Thyroid gland (tissue), 4 donors: ENCODE measurements around the gene PPFIA4.
A peak's percentile ranks its signal among the peaks of the same experiment; 100 is the strongest.

Experiments
- CTCF ChIP-seq, 6 experiments: fragments of 200-600 bp in 3 of 6; fragments of 450-650 bp in 3 of 6; sonication (generic) in 3 of 6; IDR thresholded peaks; one replicate each; pipeline ENCODE4 v1.5.1; 2016 to 2019; ENCODE audit warnings: antibody characterized with exemption in 6 of 6, mild to moderate bottlenecking in 2 of 6, inconsistent platforms in 1 of 6, moderate library complexity in 1 of 6
- POLR2A ChIP-seq, 2 donors: fragments of 450-650 bp; IDR thresholded peaks; one replicate each; pipeline ENCODE4 v1.6.1; 2017; ENCODE audit warnings: antibody characterized with exemption in 2 of 2, mild to moderate bottlenecking in 2 of 2, moderate library complexity in 1 of 2

- TF ChIP-seq CTCF (IDR thresholded peaks at IDR 0.05) (no peak), POLR2A (IDR thresholded peaks at IDR 0.05) (peak in 1 of 2 donors; percentile 34)
Measured at GRCh38 chr1:203026031-203026665, at the start of gene PPFIA4.
